ENCODE data around the gene SCN8A.
A peak's percentile ranks its signal among the peaks of the same experiment; 100 is the strongest.

The SCN8A gene

GRCh38 chr12:51672334-51672733 lies 81.3 kb downstream of the SCN8A start:
- DNase-seq (ENCODE audit: low spot score), result no peak

- no peak for DNase-seq (ENCODE audit: low spot score)
Measured at GRCh38 chr12:51675071-51675803, 84.2 kb downstream of the SCN8A start.

- DNase-seq (ENCODE audit: low spot score), result no peak
Measured at GRCh38 chr12:51676875-51677274, 85.8 kb downstream of the SCN8A start.

GRCh38 chr12:51677284-51677968 lies 86.4 kb downstream of the SCN8A start:
- no peak for DNase-seq (ENCODE audit: low spot score)

- peak; percentile 49 for DNase-seq (ENCODE audit: low spot score)
Measured at GRCh38 chr12:51678086-51678724, 87.2 kb downstream of the SCN8A start.

GRCh38 chr12:51682981-51683380 lies 91.9 kb downstream of the SCN8A start:
- no peak for DNase-seq (ENCODE audit: low spot score)

GRCh38 chr12:51683763-51684357 lies 92.8 kb downstream of the SCN8A start:
- no peak for DNase-seq (ENCODE audit: low spot score)

GRCh38 chr12:51686727-51687126 lies 95.7 kb downstream of the SCN8A start:
- DNase-seq (ENCODE audit: low spot score), result no peak

GRCh38 chr12:51687177-51687576 lies 96.1 kb downstream of the SCN8A start:
- DNase-seq (ENCODE audit: low spot score), result no peak

- DNase-seq (ENCODE audit: low spot score), result no peak
Measured at GRCh38 chr12:51687614-51688013, 96.6 kb downstream of the SCN8A start.

- no peak for DNase-seq (ENCODE audit: low spot score)
Measured at GRCh38 chr12:51689983-51690382, 99.0 kb downstream of the SCN8A start.

GRCh38 chr12:51692016-51692415 lies 101.0 kb downstream of the SCN8A start:
- DNase-seq (ENCODE audit: low spot score), result no peak

GRCh38 chr12:51693569-51693968 lies 102.5 kb downstream of the SCN8A start:
- no peak for DNase-seq (ENCODE audit: low spot score)

GRCh38 chr12:51694146-51694545 lies 103.1 kb downstream of the SCN8A start:
- DNase-seq (ENCODE audit: low spot score), result no peak

- no peak for DNase-seq (ENCODE audit: low spot score)
Measured at GRCh38 chr12:51695241-51696010, 104.4 kb downstream of the SCN8A start.

GRCh38 chr12:51699219-51699618 lies 108.2 kb downstream of the SCN8A start:
- no peak for DNase-seq (ENCODE audit: low spot score)

- no peak for DNase-seq (ENCODE audit: low spot score)
Measured at GRCh38 chr12:51700887-51701286, 109.9 kb downstream of the SCN8A start.

- DNase-seq (ENCODE audit: low spot score), result no peak
Measured at GRCh38 chr12:51702587-51702986, 111.6 kb downstream of the SCN8A start.

GRCh38 chr12:51705450-51705849 lies 114.4 kb downstream of the SCN8A start:
- DNase-seq (ENCODE audit: low spot score), result no peak

GRCh38 chr12:51706206-51706605 lies 115.2 kb downstream of the SCN8A start:
- DNase-seq (ENCODE audit: low spot score), result no peak

- DNase-seq (ENCODE audit: low spot score), result no peak
Measured at GRCh38 chr12:51714666-51715065, 123.6 kb downstream of the SCN8A start.

- no peak for DNase-seq (ENCODE audit: low spot score)
Measured at GRCh38 chr12:51717326-51717925, 126.4 kb downstream of the SCN8A start.

Measured in HuH-7.5 (cell line).